Measurements from ENCODE around the gene SLC25A47.

Gene SLC25A47

DNA sequence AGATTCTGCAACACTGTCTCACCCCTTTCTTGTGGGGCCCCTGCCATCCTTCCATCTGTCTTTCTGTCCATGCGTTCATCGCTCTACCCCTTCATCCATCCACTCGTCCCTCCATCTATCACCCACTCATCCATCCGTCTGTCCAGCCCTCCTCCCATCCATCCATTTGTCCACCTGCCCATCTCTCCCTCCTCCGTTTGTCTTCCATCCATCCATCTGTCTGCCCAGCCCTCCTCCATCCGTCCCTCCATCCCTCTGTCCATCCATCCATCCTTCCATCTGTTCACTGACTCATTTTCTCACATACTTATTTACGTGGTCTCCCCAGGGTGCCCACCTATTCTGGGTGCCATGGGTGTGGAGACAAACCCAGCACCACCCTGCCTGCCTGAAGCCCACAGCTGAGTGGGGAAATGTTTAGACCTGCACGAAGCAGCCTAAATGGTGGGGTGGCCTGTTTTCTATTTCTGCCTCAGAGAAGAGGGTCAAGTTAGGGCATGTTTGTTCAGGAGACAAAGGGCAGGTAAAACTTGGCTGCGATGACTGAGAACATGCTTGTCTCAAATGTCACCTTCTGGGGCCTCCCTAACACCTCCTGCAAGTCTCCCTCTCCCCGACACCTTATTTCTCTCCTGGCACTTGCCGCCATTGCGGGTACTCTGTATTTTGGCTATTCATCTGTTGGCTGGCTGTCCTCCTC is 2.8 kb upstream of the SLC25A47 start:
- no peak for DNase-seq
- in situ Hi-C loops (cut with MboI; ENCODE audit: low pct_unique_long_range_greater_than_20kb, low sequenced_read_pairs), result no loop called here

DNA sequence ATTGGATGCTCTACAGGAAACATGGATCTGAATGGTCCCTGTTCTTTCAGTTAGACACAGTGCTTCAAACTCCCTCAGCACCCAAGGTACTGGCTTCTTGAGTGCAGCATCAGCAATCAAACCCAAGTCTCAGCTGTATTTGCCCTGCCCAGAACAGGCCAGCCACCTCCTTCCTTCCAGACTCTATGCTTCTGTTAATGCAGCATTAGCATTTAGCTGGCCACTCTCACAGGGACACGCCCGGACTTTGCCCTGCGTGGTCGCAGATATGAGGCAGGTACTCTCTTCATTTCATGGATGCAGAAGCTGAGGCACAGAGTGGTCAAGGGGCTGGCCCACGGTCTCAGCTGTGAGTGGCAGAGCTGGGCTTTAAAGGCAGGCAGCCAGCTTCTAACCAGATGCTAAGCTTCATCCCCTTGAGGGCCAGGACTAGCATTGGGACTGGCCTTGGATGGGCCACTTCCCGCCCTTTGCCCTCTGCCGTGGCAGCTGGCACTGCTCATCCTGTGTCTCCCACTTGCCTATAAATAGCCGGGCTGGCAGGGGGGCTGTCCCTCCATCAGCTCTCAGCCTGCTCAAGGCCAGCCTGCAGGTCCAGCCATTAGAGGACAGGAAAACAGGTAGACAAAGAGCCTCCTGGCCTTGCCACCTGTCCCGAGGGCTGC is 1.5 kb upstream of the SLC25A47 start:
- DNase-seq, result no peak
- in situ Hi-C loops (cut with MboI; ENCODE audit: low pct_unique_long_range_greater_than_20kb, low sequenced_read_pairs), result no loop called here

DNA sequence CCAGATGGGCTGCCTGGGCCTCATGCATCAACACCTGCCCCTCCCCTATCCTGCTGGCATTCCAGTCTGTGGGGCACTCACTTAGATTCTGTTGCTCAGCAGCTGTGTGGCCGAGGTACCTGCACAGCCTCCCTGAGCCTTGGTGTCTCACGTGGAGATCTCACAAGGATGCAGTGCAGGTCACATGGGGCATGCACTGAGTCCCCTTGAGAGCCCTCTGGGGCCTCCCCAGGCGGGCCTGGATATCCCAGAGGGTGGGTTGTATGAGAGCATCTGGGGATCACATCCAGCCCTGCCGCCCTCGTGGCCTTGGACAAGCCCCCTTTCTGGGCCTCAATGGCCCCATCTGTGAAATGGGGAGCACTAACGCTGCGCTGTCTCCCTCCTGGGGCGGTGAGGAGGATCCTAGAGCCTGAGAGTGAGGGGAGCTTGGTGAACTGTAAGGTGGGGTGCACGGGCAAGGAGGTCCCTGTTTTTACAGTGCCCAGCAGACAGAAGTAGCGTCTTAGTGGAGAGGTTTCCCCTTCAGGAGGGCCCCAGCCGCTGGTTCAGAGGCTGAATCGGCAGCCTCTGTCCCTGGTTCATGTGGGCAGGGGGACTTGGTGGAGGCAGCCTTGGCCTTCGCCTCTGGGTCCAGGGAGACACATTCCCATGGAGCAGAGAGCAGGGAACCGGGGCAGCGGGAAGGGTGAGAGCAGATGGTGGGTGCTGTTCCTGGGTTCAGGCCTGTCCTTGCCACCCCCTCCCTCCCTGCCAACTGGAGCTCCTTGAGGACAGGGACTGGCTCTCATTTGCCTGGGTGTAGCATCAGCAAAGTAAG is 791 bp upstream of the SLC25A47 start:
- in situ Hi-C loops (cut with MboI; ENCODE audit: low pct_unique_long_range_greater_than_20kb, low sequenced_read_pairs), result no loop called here
- no peak for DNase-seq

DNA sequence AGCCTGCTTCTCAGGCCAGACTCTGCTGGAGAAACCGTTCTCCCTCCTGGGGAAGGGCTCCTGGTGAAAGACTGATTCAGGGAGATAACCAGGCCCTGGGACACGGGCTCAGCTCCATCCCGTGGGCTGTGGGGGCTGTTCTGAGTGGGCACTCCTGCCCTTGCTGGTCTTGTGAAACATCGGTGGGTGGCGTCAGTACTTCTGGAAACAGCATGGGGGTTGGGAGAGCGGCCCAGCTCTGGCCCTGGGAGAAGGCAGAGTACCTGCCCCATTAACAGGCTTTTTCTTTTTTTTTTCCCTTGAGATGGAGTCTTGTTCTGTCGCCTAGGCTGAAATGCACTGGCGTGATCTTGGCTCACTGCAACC is 786 bp downstream of the SLC25A47 start:
- in situ Hi-C loops (cut with MboI; ENCODE audit: low pct_unique_long_range_greater_than_20kb, low sequenced_read_pairs), result no loop called here
- DNase-seq, result no peak

DNA sequence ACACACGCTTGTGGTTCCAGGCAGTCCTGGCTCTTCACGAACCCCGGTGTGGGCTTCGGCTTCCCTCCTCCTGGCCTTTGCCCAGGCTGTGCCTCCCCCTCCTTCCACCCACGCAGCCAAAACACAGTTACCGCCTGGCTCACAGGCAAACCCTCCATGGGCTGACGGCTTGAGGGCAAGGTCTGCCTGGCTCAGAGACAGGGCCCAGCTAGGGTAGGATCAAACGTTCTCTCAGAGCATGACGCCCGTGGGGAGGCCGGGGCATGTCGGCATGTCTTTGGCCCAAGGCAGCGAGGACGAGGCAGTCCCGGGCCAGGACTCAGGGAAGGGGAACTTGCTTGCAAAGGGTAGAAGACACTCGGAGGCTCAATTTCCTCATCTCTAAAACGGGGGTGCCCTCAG is 2.1 kb downstream of the SLC25A47 start:
- in situ Hi-C loops (cut with MboI; ENCODE audit: low pct_unique_long_range_greater_than_20kb, low sequenced_read_pairs), result no loop called here
- DNase-seq, result no peak

DNA sequence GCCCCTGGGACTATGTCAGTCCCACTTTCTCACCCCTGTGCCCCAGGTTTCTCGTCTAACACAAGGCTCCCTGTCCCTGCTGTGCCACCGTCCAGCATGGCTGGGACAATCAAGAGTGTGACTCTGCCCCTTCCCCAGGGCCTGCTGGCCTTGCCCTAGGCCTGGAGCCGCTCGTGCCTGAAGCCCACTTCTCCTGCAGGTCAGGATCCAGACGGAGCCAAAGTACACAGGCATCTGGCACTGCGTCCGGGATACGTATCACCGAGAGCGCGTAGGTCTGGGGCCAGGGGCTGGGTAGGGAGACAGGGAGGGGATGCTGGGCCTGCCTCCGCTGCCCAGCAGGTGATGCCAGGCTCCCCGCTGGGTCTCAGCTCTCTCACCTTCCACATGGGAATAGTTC is 2.8 kb downstream of the SLC25A47 start:
- DNase-seq, result no peak
- in situ Hi-C loops (cut with MboI; ENCODE audit: low pct_unique_long_range_greater_than_20kb, low sequenced_read_pairs), result no loop called here

DNA sequence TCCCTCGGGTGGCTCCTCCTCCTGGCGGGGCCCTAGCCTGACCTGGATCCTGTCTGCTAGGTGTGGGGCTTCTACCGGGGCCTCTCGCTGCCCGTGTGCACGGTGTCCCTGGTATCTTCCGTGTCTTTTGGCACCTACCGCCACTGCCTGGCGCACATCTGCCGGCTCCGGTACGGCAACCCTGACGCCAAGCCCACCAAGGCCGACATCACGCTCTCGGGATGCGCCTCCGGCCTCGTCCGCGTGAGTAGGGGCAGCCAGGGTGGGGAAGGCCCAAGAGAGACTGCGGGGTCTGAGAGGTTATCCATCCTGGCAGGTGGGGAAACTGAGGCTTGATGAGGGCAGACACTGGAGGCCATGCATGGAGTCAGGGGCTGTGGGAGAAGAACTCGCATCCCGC is 4.0 kb downstream of the SLC25A47 start:
- in situ Hi-C loops (cut with MboI; ENCODE audit: low pct_unique_long_range_greater_than_20kb, low sequenced_read_pairs), result no loop called here
- DNase-seq, result no peak

DNA sequence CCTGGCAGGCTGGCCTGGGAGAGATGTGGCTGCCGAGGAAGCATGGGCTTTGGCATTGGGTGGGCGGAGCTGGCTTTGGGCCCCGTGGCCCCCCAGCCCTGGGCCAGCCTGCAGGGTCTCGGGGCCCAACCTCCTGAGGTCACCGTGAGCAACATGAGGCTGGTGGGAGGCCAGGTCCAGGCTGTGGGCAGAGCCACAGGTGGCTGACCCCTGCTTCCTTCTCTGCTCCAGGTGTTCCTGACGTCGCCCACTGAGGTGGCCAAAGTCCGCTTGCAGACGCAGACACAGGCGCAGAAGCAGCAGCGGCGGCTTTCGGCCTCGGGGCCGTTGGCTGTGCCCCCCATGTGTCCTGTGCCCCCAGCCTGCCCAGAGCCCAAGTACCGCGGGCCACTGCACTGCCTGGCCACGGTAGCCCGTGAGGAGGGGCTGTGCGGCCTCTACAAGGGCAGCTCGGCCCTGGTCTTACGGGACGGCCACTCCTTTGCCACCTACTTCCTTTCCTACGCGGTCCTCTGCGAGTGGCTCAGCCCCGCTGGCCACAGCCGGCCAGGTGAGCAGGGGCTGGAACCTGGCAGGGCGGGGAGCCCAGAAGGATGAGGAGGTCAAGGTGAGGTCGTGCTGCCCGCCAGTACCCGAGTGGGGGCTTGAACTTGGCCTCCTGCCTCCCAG is 5.5 kb downstream of the SLC25A47 start:
- no peak for DNase-seq
- in situ Hi-C loops (cut with MboI; ENCODE audit: low pct_unique_long_range_greater_than_20kb, low sequenced_read_pairs), result no loop called here

DNA sequence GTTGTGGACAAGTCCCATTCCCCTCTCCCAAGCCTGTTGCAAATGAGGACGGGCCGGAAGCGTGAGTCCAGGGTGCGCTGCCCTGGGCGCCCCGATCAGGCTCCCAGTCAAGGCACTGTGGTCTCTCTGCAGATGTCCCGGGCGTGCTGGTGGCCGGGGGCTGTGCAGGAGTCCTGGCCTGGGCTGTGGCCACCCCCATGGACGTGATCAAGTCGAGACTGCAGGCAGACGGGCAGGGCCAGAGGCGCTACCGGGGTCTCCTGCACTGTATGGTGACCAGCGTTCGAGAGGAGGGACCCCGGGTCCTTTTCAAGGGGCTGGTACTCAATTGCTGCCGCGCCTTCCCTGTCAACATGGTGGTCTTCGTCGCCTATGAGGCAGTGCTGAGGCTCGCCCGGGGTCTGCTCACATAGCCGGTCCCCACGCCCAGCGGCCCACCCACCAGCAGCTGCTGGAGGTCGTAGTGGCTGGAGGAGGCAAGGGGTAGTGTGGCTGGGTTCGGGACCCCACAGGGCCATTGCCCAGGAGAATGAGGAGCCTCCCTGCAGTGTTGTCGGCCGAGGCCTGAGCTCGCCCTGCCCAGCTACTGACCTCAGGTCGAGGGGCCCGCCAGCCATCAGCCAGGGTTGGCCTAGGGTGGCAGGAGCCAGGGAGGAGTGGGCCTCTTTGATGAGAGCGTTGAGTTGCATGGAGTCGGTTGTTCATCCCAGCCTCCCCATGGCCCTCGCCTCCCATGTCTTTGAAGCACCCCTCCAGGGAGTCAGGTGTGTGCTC is 6.3 kb downstream of the SLC25A47 start:
- DNase-seq, result no peak
- in situ Hi-C loops (cut with MboI; ENCODE audit: low pct_unique_long_range_greater_than_20kb, low sequenced_read_pairs), result no loop called here

DNA sequence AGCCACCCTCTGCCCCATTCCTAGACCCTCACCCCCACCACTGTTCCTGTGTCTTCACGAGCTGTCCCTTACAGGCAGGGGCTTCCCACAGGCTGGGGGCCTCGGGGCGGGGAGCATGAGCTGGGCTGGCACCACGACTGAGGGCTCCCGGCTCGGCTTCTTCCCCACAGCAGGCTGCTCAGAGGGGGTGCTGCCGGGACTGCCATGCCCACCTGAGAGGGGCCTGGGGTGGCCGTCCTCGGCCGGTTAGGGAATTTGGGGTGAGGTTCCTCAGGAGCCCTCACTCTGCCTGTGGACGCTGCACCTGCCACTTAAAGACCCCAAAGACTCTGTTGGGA is 6.8 kb downstream of the SLC25A47 start:
- in situ Hi-C loops (cut with MboI; ENCODE audit: low pct_unique_long_range_greater_than_20kb, low sequenced_read_pairs), result no loop called here
- DNase-seq, result no peak

DNA sequence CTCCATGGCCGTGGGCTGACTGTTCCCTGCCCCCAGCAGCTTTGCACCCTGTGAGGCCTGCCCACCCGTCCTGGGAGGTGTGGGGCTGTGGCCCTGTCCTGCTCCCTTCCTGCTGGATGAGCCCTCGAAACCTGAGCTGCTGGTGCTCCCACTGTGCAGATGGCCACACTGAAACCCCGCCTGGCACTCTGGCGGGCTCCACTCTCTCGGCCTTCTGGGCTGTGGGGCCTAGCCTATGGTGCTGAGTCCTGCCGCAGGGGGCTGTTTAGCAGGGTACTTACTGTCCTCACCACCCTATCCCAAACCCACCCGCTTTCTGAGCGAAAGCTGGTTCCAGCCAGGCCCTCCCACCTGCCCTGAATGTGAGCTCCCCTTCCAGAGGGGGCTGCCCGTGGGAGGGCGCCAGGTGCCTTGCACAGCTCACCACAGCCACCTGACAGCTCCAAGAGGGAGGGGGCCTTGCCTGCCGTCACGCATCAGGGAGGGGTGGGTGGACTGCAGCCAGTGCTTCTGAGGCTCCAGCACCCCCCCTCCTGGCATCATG is 7.3 kb downstream of the SLC25A47 start:
- no peak for DNase-seq
- in situ Hi-C loops (cut with MboI; ENCODE audit: low pct_unique_long_range_greater_than_20kb, low sequenced_read_pairs), result no loop called here

DNA sequence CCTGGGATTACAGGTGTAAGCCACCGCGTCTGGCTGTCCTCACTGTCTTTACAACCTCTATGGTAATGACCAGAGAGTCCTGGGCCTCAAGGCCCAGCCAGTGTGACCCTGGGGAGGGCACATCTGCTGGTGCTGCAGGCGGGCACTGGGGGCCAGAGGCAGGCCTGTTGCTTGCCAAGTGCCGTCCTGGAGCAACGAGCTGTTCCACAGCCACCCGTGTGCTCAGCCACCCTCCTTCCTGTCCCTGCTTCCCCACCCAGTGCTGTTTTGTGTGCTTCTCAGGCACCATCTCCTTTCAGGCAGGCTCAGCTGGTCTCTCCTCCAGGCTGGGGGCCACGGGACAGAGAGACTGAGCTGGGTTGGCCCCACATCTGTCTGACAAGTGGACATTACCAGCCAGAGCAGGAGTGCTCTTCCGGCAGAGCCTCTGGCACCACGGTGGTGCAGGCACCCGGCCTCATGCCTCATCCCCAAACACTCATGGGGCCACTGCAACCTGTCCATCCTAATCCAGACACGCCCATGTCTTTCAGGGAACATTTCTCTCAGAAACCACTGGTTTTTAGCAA is 9.0 kb downstream of the SLC25A47 start:
- in situ Hi-C loops (cut with MboI; ENCODE audit: low pct_unique_long_range_greater_than_20kb, low sequenced_read_pairs), result no loop called here
- DNase-seq, result no peak

DNA sequence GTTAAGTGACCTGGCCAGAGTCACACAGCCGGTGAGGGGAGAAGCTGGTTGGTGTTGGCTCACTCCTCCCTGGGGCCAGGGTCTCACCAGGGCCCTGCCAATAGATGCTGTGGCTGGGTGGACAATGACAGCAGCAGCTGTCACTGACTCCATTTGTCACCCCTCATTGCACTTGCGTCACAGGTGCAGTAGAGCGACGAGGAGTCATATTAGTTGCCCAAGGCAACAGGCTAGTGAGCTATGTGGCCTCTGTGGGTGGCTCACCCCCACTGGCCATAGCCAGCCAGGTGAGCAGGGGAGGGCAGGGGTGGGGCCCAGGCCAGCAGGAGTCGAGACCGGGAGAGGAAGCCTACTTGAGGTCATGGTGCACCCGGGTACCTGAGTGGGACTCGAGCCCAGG is 9.7 kb downstream of the SLC25A47 start:
- no peak for DNase-seq
- in situ Hi-C loops (cut with MboI; ENCODE audit: low pct_unique_long_range_greater_than_20kb, low sequenced_read_pairs), result no loop called here

DNA sequence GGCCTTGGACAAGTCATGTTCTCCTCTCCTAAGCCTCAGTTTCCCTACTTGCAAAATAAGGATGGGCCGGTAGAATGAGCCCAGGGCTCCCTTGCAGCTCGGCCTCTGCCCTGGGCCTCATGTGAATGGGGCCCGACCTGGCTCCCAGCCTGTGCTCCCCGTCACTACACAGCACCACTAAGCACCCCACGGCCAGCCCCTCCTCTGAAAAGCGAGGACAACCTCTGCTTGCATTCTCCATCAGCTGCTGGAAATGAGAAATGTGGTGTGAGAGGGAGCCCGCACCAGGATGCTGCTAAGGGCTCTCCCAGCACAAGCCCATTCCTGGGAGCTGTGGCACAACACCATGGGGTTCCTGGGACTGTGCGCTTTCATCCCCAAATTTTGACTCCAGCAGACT is 10.2 kb downstream of the SLC25A47 start:
- in situ Hi-C loops (cut with MboI; ENCODE audit: low pct_unique_long_range_greater_than_20kb, low sequenced_read_pairs), result no loop called here
- DNase-seq, result no peak

DNA sequence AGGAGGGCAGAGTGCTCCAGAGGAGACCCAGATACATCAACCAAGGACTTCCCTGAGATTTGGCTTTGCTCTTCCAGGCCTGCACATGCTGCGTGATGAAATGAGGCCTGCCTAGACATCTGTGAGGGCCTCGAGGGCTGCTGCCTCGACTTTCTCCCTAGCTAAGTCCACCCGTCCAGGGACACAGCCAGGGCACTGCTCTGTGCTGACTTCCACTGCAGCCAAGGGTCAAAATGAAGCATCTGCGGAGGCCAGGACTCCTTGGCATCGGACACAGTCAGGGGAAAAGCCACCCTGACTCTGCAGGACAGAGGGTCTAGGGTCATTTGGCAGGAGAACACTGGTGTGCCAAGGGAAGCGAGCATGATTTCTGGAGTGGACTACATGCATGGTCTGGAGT is 10.7 kb downstream of the SLC25A47 start:
- in situ Hi-C loops (cut with MboI; ENCODE audit: low pct_unique_long_range_greater_than_20kb, low sequenced_read_pairs), result no loop called here
- no peak for DNase-seq

DNA sequence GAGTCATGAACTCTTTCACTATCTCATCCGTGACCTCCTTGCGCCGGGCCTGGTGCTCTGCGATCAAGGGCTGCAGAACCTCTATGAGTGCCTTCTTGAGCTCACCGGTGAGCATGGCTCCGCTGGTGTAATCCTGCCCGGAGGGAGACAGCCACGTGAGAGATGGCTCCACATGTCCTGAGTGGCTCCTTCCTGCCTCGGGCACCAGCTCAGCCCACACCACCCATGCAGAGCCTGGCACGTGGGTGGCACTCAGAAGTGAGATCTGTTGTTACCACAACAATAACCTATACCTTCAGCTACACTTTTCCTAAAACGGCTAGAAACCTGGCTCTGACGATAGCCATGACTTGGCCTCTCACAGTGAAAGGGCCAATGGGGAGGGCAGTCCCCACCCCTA is 11.8 kb downstream of the SLC25A47 start:
- DNase-seq, result no peak
- in situ Hi-C loops (cut with MboI; ENCODE audit: low pct_unique_long_range_greater_than_20kb, low sequenced_read_pairs), result no loop called here

DNA sequence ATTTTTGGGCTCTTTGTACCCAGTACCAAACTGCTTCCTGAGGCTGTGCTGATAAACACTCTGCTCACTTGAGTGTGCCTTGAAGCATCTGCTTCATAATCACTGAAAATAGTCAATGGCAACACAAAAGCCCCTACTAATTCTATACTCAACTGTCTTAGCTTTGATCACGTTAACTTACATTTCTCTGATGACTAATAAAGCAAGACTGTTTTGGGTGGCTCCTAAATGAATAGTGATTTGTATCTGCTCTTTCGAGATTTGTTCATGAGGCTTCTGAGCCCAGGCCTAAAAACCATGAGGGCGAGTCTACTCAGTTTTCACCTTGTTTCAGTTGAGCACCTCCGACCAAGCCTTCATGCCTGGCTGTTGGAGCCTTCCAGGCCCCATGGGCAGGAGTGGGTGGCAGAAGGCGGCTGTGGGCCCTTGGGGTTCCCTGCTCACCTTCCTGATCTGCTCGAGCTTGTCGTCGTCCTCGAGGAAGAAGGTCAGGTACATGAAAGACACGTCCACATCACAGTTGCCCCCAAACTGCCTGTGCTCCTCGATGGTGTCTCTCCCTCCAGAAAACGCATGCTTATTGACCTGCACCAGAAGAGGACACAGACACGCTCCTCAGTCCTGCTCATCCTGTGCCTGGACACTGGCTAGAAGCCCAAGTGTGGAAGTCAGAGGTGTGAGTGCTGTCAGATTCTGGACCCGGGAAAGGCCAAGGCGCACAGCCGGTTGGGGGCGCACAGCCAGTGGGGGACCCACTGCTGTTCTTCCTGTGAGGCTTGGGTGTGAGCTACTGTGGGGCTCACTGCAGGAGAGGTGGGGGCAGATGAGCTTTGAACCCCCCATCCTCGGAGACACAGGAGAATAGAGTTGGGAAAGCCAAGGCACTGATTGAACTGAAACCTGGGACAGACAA is 13.7 kb downstream of the SLC25A47 start:
- in situ Hi-C loops (cut with MboI; ENCODE audit: low pct_unique_long_range_greater_than_20kb, low sequenced_read_pairs), result no loop called here
- no peak for DNase-seq

Data from KBM-7 (cell line).